ENCODE results near the gene THSD7A.

DNA sequence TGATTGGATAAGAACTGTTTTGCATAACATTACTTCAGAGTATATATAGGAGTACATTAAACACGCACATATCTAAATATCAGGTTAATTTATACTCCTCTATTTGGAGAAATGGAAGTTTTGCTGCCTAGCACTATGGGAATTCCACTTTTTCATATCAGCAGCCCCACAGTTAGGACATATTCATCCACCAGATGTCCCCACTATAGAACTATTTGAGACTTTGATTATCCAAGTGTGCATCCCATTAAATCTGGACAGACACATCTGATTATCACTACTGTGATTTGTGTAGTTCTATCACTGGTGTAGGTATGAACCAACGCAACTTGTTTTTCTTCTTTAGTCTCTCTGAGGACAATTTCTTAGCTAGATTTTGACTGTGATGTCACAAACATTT lies 345.7 kb downstream of the THSD7A start:
- TF ChIP-seq CTCF (IDR thresholded peaks at IDR 0.05; ENCODE audit: insufficient read depth, low read depth, low read length): no peak
- TF ChIP-seq EZH2 (IDR thresholded peaks at IDR 0.05; ENCODE audit: insufficient read depth, low read length): no peak
